RWPE2 (cell line): Measurements from ENCODE around the gene TRPC4.

Experiments
- ATAC-seq: fragments of 200-7000 bp; cut with Tn5 transposase; 3 replicates; pipeline ENCODE4 v1.9.1; 2021; ENCODE audit warnings: low read depth
- DNase-seq: peaks from one replicate; pipeline ENCODE4 v3.0.0-alpha.2; 2020; ENCODE audit warnings: low spot score
- H3K27ac ChIP-seq: fragments of 450-650 bp; 2 replicates; pipeline ENCODE4 v1.5.1; 2017; ENCODE audit warnings: mild to moderate bottlenecking; ENCODE audit not compliant: poor library complexity, severe bottlenecking
- H3K27me3 ChIP-seq: fragments of 250-450 bp; sonication (Bioruptor Pico); 2 replicates; pipeline ENCODE4 v1.5.1; 2021; ENCODE audit warnings: mild to moderate bottlenecking, moderate library complexity; ENCODE audit not compliant: insufficient read depth, poor library complexity, severe bottlenecking
- H3K36me3 ChIP-seq: fragments of 250-450 bp; sonication (Bioruptor Pico); 2 replicates; pipeline ENCODE4 v1.5.1; 2020; ENCODE audit warnings: low read depth, mild to moderate bottlenecking, moderate library complexity
- H3K4me1 ChIP-seq: fragments of 250-450 bp; sonication (Bioruptor Pico); 2 replicates; pipeline ENCODE4 v1.5.1; 2021; ENCODE audit warnings: mild to moderate bottlenecking, moderate library complexity; ENCODE audit not compliant: insufficient read depth, poor library complexity, severe bottlenecking
- H3K4me3 ChIP-seq: fragments of 250-450 bp; sonication (Bioruptor Pico); 2 replicates; pipeline ENCODE4 v1.5.1; 2021; ENCODE audit warnings: mild to moderate bottlenecking, moderate library complexity; ENCODE audit not compliant: severe bottlenecking
- H3K9me3 ChIP-seq: fragments of 250-450 bp; sonication (Bioruptor Pico); 2 replicates; pipeline ENCODE4 v1.5.1; 2021; ENCODE audit warnings: mild to moderate bottlenecking, moderate library complexity; ENCODE audit not compliant: severe bottlenecking
- TF ChIP-seq, protein P1 (sequence below): fragments of 450-650 bp; IDR thresholded peaks from one replicate; pipeline ENCODE4 v1.5.1; 2017; ENCODE audit warnings: mild to moderate bottlenecking, moderate library complexity; ENCODE audit not compliant: poor library complexity, severe bottlenecking

TRPC4 gene

GRCh38 chr13:37868691-37869505 is 674 bp downstream of the TRPC4 start:
- ATAC-seq (no peak), DNase-seq (no peak)
- H3K27me3 ChIP-seq, result peaks cover 24% of the 10 kb centered on the region
- no peaks in the 10 kb centered on the region for H3K9me3 ChIP-seq
- H3K4me1 ChIP-seq, result no peaks in the 10 kb centered on the region
- no peak overlapping the region for H3K27ac ChIP-seq
- no peaks in the 10 kb centered on the region for H3K36me3 ChIP-seq
- H3K4me3 ChIP-seq, result peak overlapping the region; percentile 22
- TF ChIP-seq, protein P1, sequence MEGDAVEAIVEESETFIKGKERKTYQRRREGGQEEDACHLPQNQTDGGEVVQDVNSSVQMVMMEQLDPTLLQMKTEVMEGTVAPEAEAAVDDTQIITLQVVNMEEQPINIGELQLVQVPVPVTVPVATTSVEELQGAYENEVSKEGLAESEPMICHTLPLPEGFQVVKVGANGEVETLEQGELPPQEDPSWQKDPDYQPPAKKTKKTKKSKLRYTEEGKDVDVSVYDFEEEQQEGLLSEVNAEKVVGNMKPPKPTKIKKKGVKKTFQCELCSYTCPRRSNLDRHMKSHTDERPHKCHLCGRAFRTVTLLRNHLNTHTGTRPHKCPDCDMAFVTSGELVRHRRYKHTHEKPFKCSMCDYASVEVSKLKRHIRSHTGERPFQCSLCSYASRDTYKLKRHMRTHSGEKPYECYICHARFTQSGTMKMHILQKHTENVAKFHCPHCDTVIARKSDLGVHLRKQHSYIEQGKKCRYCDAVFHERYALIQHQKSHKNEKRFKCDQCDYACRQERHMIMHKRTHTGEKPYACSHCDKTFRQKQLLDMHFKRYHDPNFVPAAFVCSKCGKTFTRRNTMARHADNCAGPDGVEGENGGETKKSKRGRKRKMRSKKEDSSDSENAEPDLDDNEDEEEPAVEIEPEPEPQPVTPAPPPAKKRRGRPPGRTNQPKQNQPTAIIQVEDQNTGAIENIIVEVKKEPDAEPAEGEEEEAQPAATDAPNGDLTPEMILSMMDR, result no peak

- no peaks in the 10 kb centered on the region for H3K9me3 ChIP-seq
- no peaks in the 10 kb centered on the region for H3K4me1 ChIP-seq
- no peak overlapping the region for H3K4me3 ChIP-seq
- DNase-seq, result no peak
- H3K27ac ChIP-seq, result no peak overlapping the region
- H3K27me3 ChIP-seq, result peaks cover 11% of the 10 kb centered on the region
- no peak for ATAC-seq
- no peaks in the 10 kb centered on the region for H3K36me3 ChIP-seq
- TF ChIP-seq, protein P1, result no peak
These were observed 5.9 kb downstream of the TRPC4 start for GRCh38 chr13:37863708-37864107.

- no peak for ATAC-seq
- no peak overlapping the region for H3K27ac ChIP-seq
- no peaks in the 10 kb centered on the region for H3K27me3 ChIP-seq
- H3K9me3 ChIP-seq, result no peaks in the 10 kb centered on the region
- TF ChIP-seq, protein P1, result no peak
- no peak overlapping the region for H3K4me3 ChIP-seq
- no peaks in the 10 kb centered on the region for H3K4me1 ChIP-seq
- no peak for DNase-seq
- H3K36me3 ChIP-seq, result no peaks in the 10 kb centered on the region
These were observed 34.2 kb downstream of the TRPC4 start for GRCh38 chr13:37835392-37835791.

DNA sequence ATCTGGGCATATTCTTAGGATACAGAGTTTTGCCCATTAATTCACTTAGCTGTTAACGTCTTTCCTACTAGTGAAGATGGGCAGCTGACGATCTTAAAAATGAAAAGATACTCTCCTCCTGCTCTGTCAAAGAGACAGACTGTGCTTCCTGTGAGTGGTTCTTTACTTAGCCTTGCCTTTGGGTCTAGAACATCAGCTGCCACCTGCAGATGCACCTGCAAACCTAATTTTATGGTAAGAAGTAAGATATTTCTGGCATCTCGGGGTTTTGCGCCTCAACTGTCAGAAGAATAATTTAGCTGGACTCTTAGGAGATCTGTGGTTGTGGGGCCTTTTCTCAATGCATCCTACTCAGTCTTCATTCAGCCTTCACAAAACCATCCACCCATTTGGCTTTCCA is 36.2 kb downstream of the TRPC4 start:
- H3K36me3 ChIP-seq, result no peaks in the 10 kb centered on the region
- ATAC-seq (no peak), DNase-seq (no peak)
- H3K27me3 ChIP-seq, result no peaks in the 10 kb centered on the region
- H3K9me3 ChIP-seq, result no peaks in the 10 kb centered on the region
- no peak overlapping the region for H3K27ac ChIP-seq
- TF ChIP-seq, protein P1, result no peak
- H3K4me3 ChIP-seq, result no peak overlapping the region
- no peaks in the 10 kb centered on the region for H3K4me1 ChIP-seq

- ATAC-seq (no peak), DNase-seq (no peak)
- TF ChIP-seq, protein P1, result no peak
- no peaks in the 10 kb centered on the region for H3K9me3 ChIP-seq
- no peaks in the 10 kb centered on the region for H3K36me3 ChIP-seq
- no peak overlapping the region for H3K4me3 ChIP-seq
- H3K27me3 ChIP-seq, result no peaks in the 10 kb centered on the region
- H3K4me1 ChIP-seq, result no peaks in the 10 kb centered on the region
- no peak overlapping the region for H3K27ac ChIP-seq
These were observed 53.3 kb downstream of the TRPC4 start for GRCh38 chr13:37816276-37816675.
